Natural killer cell (primary cell): ENCODE results near the gene CLASP1. TPM values are rescaled to one million over a fixed set of nuclear protein-coding genes. Genes with fewer than 3 reads are reported as not detected.
A peak's percentile ranks its signal among the peaks of the same experiment; 100 is the strongest.

Experiments used
- ATAC-seq, 3 donors: fragments of 150-1000 bp in 2 of 3; fragments of 200-7000 bp in 1 of 3; cut with Tn5 transposase; 1 replicate in 1 of 3; 2 replicates in 2 of 3; pipeline ENCODE4 v1.10.0; 2021; ENCODE audit warnings: mild to moderate bottlenecking in 2 of 3, moderate library complexity in 2 of 3
- DNase-seq, 2 donors: peaks; one replicate each; pipeline versions ENCODE4 v3.0.0 to v3.0.0-alpha.2; 2013 to 2021; ENCODE audit warnings: mixed read lengths in 1 of 2
- H3K27ac ChIP-seq: one replicate; pipeline ENCODE4 v1.5.1; 2013; ENCODE audit warnings: mild to moderate bottlenecking, low read length
- H3K27me3 ChIP-seq: one replicate; pipeline ENCODE4 v1.6.1; 2013; ENCODE audit warnings: low read length; ENCODE audit not compliant: control insufficient read depth, insufficient read depth
- H3K36me3 ChIP-seq: one replicate; pipeline ENCODE4 v1.6.1; 2013; ENCODE audit warnings: low read length; ENCODE audit not compliant: control insufficient read depth, insufficient read depth
- H3K4me1 ChIP-seq: one replicate; pipeline ENCODE4 v1.6.1; 2013; ENCODE audit warnings: low read length; ENCODE audit not compliant: control insufficient read depth, insufficient read depth
- H3K4me3 ChIP-seq: one replicate; pipeline ENCODE4 v1.5.1; 2013; ENCODE audit warnings: low read length
- H3K9me3 ChIP-seq: one replicate; pipeline ENCODE4 v1.6.1; 2013; ENCODE audit warnings: low read length; ENCODE audit not compliant: control insufficient read depth, insufficient read depth
- H3K27ac Mint-ChIP-seq, 2 donors: one replicate each; pipeline ENCODE4 v1.8.0; 2022; ENCODE audit warnings: mild to moderate bottlenecking in 2 of 2, mixed read lengths in 2 of 2, moderate library complexity in 1 of 2
- H3K27me3 Mint-ChIP-seq, 2 donors: one replicate each; pipeline ENCODE4 v1.8.0; 2022; ENCODE audit warnings: low read depth in 2 of 2, mixed read lengths in 2 of 2
- H3K36me3 Mint-ChIP-seq: one replicate; pipeline ENCODE4 v1.8.0; 2022; ENCODE audit warnings: mixed read lengths
- H3K4me1 Mint-ChIP-seq, 2 donors: one replicate each; pipeline ENCODE4 v1.8.0; 2022; ENCODE audit warnings: mixed read lengths in 2 of 2
- H3K4me3 Mint-ChIP-seq: one replicate; pipeline ENCODE4 v1.8.0; 2022; ENCODE audit warnings: mild to moderate bottlenecking, moderate library complexity, mixed read lengths
- H3K9me3 Mint-ChIP-seq, 2 donors: one replicate each; pipeline ENCODE4 v1.8.0; 2022; ENCODE audit warnings: mixed read lengths in 2 of 2
- CTCF ChIP-seq: fragments of 200-600 bp; IDR thresholded peaks from one replicate; pipeline ENCODE4 v1.8.0; 2022; ENCODE audit warnings: antibody characterized with exemption
- WGBS: methylation state at CpG from one replicate; pipeline ENCODE4 v1.1.7; 2013; ENCODE audit warnings: missing lambda C conversion rate; ENCODE audit not compliant: insufficient coverage; 5-methylcytosine and 5-hydroxymethylcytosine counted together
- intact Hi-C: fragments of 100-400 bp; cut with micrococcal nuclease; formaldehyde crosslinking; loops from one replicate; pipeline ENCODE4 v1.14.2; 2022
- total RNA-seq, 4 donors: library from RNA; stranded (reverse); fragments of 120-200 nt in 1 of 4; gene quantifications; one replicate each; pipeline versions ENCODE4 v1.2.3 to v1.2.4, GENCODE V29; 2013 to 2022

Gene CLASP1
- total RNA-seq, 3 donors from 2014 or later (not counting 1 experiment from before 2014, with no cell fraction given) = 125 to 142 (median 127) TPM

- peak overlapping the region; percentile 91 to 92 for H3K27ac Mint-ChIP-seq
- H3K4me3 Mint-ChIP-seq = peak overlapping the region; percentile 52
- Histone ChIP-seq H3K27ac (peak overlapping the region; percentile 50), H3K4me3 (no peak overlapping the region), H3K36me3 (peaks cover 19% of the 10 kb centered on the region), H3K9me3 (no peaks in the 10 kb centered on the region), H3K4me1 (peaks cover 35% of the 10 kb centered on the region), H3K27me3 (no peaks in the 10 kb centered on the region)
- ATAC-seq (peak; percentile 72 to 89 (median 78)), DNase-seq (no peak)
- 44% methylated on average over 2 of the region's 2 CpGs for WGBS
- peaks cover 6% of the 10 kb centered on the region for H3K36me3 Mint-ChIP-seq
- no peak for TF ChIP-seq CTCF
- H3K9me3 Mint-ChIP-seq = no peaks in the 10 kb centered on the region
- H3K27me3 Mint-ChIP-seq = no peaks in the 10 kb centered on the region
- peaks cover 91% of the 10 kb centered on the region in 2 donors for H3K4me1 Mint-ChIP-seq
- intact Hi-C loops = no loop called here
Observed at GRCh38 chr2:121472470-121472993, 176.7 kb downstream of the CLASP1 start.

- intact Hi-C loops = no loop called here
- peaks cover 88 to 93% of the 10 kb centered on the region in 2 donors for H3K4me1 Mint-ChIP-seq
- no peak for DNase-seq
- Histone ChIP-seq H3K36me3 (peaks cover 25% of the 10 kb centered on the region), H3K27ac (peak overlapping the region; percentile 50), H3K4me3 (no peak overlapping the region), H3K27me3 (no peaks in the 10 kb centered on the region), H3K9me3 (no peaks in the 10 kb centered on the region), H3K4me1 (peaks cover 35% of the 10 kb centered on the region)
- TF ChIP-seq CTCF = no peak
- WGBS = 77% methylated on average over 4 of the region's 8 CpGs
- no peak for ATAC-seq
- peaks cover 11% of the 10 kb centered on the region for H3K36me3 Mint-ChIP-seq
- H3K27ac Mint-ChIP-seq = peak overlapping the region; percentile 91 to 92
- H3K4me3 Mint-ChIP-seq = peak overlapping the region; percentile 52
- H3K27me3 Mint-ChIP-seq = no peaks in the 10 kb centered on the region
- H3K9me3 Mint-ChIP-seq = no peaks in the 10 kb centered on the region
Observed at GRCh38 chr2:121471532-121472469, 177.5 kb downstream of the CLASP1 start.

GRCh38 chr2:121470917-121471316 lies 178.3 kb downstream of the CLASP1 start:
- no peak for TF ChIP-seq CTCF
- DNase-seq = no peak
- peaks cover 11% of the 10 kb centered on the region for H3K36me3 Mint-ChIP-seq
- peak overlapping the region; percentile 35 for H3K4me3 Mint-ChIP-seq
- intact Hi-C loops = no loop called here
- peaks cover 27% of the 10 kb centered on the region for H3K36me3 ChIP-seq
- ATAC-seq = no peak
- H3K27ac Mint-ChIP-seq = peak overlapping the region; percentile 91 to 92
- H3K27me3 Mint-ChIP-seq = no peaks in the 10 kb centered on the region
- H3K4me1 ChIP-seq = peaks cover 32% of the 10 kb centered on the region
- H3K4me3 ChIP-seq = no peak overlapping the region
- H3K4me1 Mint-ChIP-seq = peaks cover 79 to 84% of the 10 kb centered on the region in 2 donors
- no peak overlapping the region for H3K27ac ChIP-seq
- H3K9me3 ChIP-seq = no peaks in the 10 kb centered on the region
- 97% methylated on average over 3 of the region's 4 CpGs for WGBS
- H3K27me3 ChIP-seq = no peaks in the 10 kb centered on the region
- H3K9me3 Mint-ChIP-seq = no peaks in the 10 kb centered on the region
